ENCODE results near the gene DEAF1.

DNA sequence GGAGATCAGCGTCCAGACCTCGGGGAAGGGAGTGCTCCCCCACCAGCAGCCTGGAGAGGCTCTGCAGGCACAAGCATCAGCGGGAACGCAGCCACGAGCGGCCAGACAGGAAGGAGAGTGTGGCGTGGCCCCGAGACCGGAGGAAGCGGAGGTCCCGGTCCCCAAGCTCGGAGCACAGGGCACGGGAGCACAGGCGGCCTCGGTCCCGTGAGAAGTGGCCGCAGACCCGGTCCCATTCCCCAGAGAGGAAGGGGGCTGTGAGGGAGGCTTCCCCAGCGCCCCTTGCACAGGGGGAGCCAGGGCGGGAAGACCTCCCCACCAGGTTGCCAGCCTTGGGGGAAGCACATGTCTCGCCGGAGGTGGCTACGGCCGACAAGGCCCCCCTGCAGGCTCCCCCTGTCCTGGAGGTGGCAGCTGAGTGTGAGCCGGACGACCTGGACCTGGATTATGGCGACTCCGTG, 86.2 kb downstream of the DEAF1 start:
- TF ChIP-seq, protein P1, sequence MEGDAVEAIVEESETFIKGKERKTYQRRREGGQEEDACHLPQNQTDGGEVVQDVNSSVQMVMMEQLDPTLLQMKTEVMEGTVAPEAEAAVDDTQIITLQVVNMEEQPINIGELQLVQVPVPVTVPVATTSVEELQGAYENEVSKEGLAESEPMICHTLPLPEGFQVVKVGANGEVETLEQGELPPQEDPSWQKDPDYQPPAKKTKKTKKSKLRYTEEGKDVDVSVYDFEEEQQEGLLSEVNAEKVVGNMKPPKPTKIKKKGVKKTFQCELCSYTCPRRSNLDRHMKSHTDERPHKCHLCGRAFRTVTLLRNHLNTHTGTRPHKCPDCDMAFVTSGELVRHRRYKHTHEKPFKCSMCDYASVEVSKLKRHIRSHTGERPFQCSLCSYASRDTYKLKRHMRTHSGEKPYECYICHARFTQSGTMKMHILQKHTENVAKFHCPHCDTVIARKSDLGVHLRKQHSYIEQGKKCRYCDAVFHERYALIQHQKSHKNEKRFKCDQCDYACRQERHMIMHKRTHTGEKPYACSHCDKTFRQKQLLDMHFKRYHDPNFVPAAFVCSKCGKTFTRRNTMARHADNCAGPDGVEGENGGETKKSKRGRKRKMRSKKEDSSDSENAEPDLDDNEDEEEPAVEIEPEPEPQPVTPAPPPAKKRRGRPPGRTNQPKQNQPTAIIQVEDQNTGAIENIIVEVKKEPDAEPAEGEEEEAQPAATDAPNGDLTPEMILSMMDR (conservative IDR thresholded peaks at IDR 0.05; ENCODE audit: low read length): no peak
- TF ChIP-seq EZH2phosphoT487 (IDR thresholded peaks at IDR 0.05; ENCODE audit: borderline replicate concordance): no peak
